ENCODE results near the gene KRT73. TPM values are rescaled to one million over a fixed set of nuclear protein-coding genes. Genes with fewer than 3 reads are reported as not detected.
"Not testable (repeated sequence)": the region's sequence is repeated elsewhere in the genome, so short reads cannot be mapped to it uniquely, and the experiment has no call there.

Gene KRT73
- total RNA-seq, 2 donors from 2014 or later, result 0.36 to 1.3 TPM

GRCh38 chr12:52600475-52600874, 17.9 kb downstream of the KRT73 start:
- Mint-ChIP-seq H3K36me3 (ENCODE audit: insufficient read depth in 2 of 2) (no peaks in the 10 kb centered on the region), H3K9me3 (no peaks in the 10 kb centered on the region), H3K4me1 (ENCODE audit: low read depth) (peaks cover 33% of the 10 kb centered on the region), H3K27ac (no peak overlapping the region), H3K27me3 (ENCODE audit: low read depth) (peaks cover 7% of the 10 kb centered on the region), H3K4me3 (no peak overlapping the region)
- DNase-seq (no peak), ATAC-seq (replicated peaks in 1 of 2) (no peak)

GRCh38 chr12:52600071-52600470, 18.3 kb downstream of the KRT73 start:
- ATAC-seq (replicated peaks in 1 of 2) (no peak), DNase-seq (no peak)
- Mint-ChIP-seq H3K4me3 (no peak overlapping the region), H3K27me3 (ENCODE audit: low read depth) (peaks cover 7% of the 10 kb centered on the region), H3K36me3 (ENCODE audit: insufficient read depth in 2 of 2) (no peaks in the 10 kb centered on the region), H3K4me1 (ENCODE audit: low read depth) (peaks cover 29% of the 10 kb centered on the region), H3K9me3 (no peaks in the 10 kb centered on the region), H3K27ac (no peak overlapping the region)

GRCh38 chr12:52598966-52599365, 19.4 kb downstream of the KRT73 start:
- DNase-seq, result no peak
- no peaks in the 10 kb centered on the region for H3K36me3 Mint-ChIP-seq (ENCODE audit: insufficient read depth in 2 of 2)
- no peak overlapping the region for H3K27ac Mint-ChIP-seq
- no peak for ATAC-seq (replicated peaks in 1 of 2)
- H3K9me3 Mint-ChIP-seq, result peaks cover 0 to 2% of the 10 kb centered on the region in 2 donors
- H3K27me3 Mint-ChIP-seq (ENCODE audit: low read depth), result peaks cover 7% of the 10 kb centered on the region
- no peak overlapping the region for H3K4me3 Mint-ChIP-seq
- peaks cover 17% of the 10 kb centered on the region for H3K4me1 Mint-ChIP-seq (ENCODE audit: low read depth)

- not testable (repeated sequence) for ATAC-seq (replicated peaks in 1 of 2); H3K36me3 Mint-ChIP-seq (ENCODE audit: insufficient read depth in 2 of 2); H3K9me3 Mint-ChIP-seq; H3K27me3 Mint-ChIP-seq (ENCODE audit: low read depth); H3K4me3 Mint-ChIP-seq; H3K27ac Mint-ChIP-seq; DNase-seq
- H3K4me1 Mint-ChIP-seq (ENCODE audit: low read depth), result peaks cover 10% of the 10 kb centered on the region
Observed at GRCh38 chr12:52594237-52594636, 24.1 kb downstream of the KRT73 start.

- no peak overlapping the region for H3K4me3 Mint-ChIP-seq
- H3K4me1 Mint-ChIP-seq (ENCODE audit: low read depth), result peaks cover 17% of the 10 kb centered on the region
- H3K27me3 Mint-ChIP-seq (ENCODE audit: low read depth), result no peaks in the 10 kb centered on the region
- DNase-seq (no peak), ATAC-seq (replicated peaks in 1 of 2) (no peak)
- H3K27ac Mint-ChIP-seq, result no peak overlapping the region
- no peaks in the 10 kb centered on the region for H3K36me3 Mint-ChIP-seq (ENCODE audit: insufficient read depth in 2 of 2)
- peaks cover 0 to 2% of the 10 kb centered on the region in 2 donors for H3K9me3 Mint-ChIP-seq
Observed at GRCh38 chr12:52591521-52591920, 26.8 kb downstream of the KRT73 start.

GRCh38 chr12:52590021-52590420, 28.3 kb downstream of the KRT73 start:
- ATAC-seq (replicated peaks in 1 of 2) (no peak), DNase-seq (no peak)
- Mint-ChIP-seq H3K4me3 (no peak overlapping the region), H3K4me1 (ENCODE audit: low read depth) (peaks cover 31% of the 10 kb centered on the region), H3K36me3 (ENCODE audit: insufficient read depth in 2 of 2) (no peaks in the 10 kb centered on the region), H3K9me3 (peaks cover 0 to 2% of the 10 kb centered on the region in 2 donors), H3K27me3 (ENCODE audit: low read depth) (no peaks in the 10 kb centered on the region), H3K27ac (no peak overlapping the region)

GRCh38 chr12:52587563-52587962, 30.8 kb downstream of the KRT73 start:
- ATAC-seq (replicated peaks in 1 of 2) (no peak), DNase-seq (no peak)
- Mint-ChIP-seq H3K9me3 (no peaks in the 10 kb centered on the region), H3K4me1 (ENCODE audit: low read depth) (peaks cover 34% of the 10 kb centered on the region), H3K27me3 (ENCODE audit: low read depth) (no peaks in the 10 kb centered on the region), H3K27ac (peak overlapping the region; percentile 11), H3K36me3 (ENCODE audit: insufficient read depth in 2 of 2) (no peaks in the 10 kb centered on the region), H3K4me3 (no peak overlapping the region)

GRCh38 chr12:52585946-52586345, 32.4 kb downstream of the KRT73 start:
- H3K27me3 Mint-ChIP-seq (ENCODE audit: low read depth), result no peaks in the 10 kb centered on the region
- H3K9me3 Mint-ChIP-seq, result no peaks in the 10 kb centered on the region
- H3K27ac Mint-ChIP-seq, result no peak overlapping the region
- peaks cover 28% of the 10 kb centered on the region for H3K4me1 Mint-ChIP-seq (ENCODE audit: low read depth)
- ATAC-seq (replicated peaks in 1 of 2), result peak; percentile 79 to 80
- H3K4me3 Mint-ChIP-seq, result no peak overlapping the region
- DNase-seq, result peak; percentile 29 to 47
- H3K36me3 Mint-ChIP-seq (ENCODE audit: insufficient read depth in 2 of 2), result no peaks in the 10 kb centered on the region

GRCh38 chr12:52585066-52585465, 33.3 kb downstream of the KRT73 start:
- Mint-ChIP-seq H3K4me1 (ENCODE audit: low read depth) (peaks cover 36% of the 10 kb centered on the region), H3K9me3 (no peaks in the 10 kb centered on the region), H3K36me3 (ENCODE audit: insufficient read depth in 2 of 2) (no peaks in the 10 kb centered on the region), H3K27me3 (ENCODE audit: low read depth) (no peaks in the 10 kb centered on the region), H3K27ac (no peak overlapping the region), H3K4me3 (no peak overlapping the region)
- ATAC-seq (replicated peaks in 1 of 2), result no peak
- no peak for DNase-seq

- H3K4me3 Mint-ChIP-seq, result no peak overlapping the region
- H3K27me3 Mint-ChIP-seq (ENCODE audit: low read depth), result no peaks in the 10 kb centered on the region
- H3K36me3 Mint-ChIP-seq (ENCODE audit: insufficient read depth in 2 of 2), result no peaks in the 10 kb centered on the region
- no peaks in the 10 kb centered on the region for H3K9me3 Mint-ChIP-seq
- no peak overlapping the region for H3K27ac Mint-ChIP-seq
- ATAC-seq (replicated peaks in 1 of 2) (no peak), DNase-seq (no peak)
- H3K4me1 Mint-ChIP-seq (ENCODE audit: low read depth), result peaks cover 36% of the 10 kb centered on the region
Observed at GRCh38 chr12:52584156-52584682, 34.1 kb downstream of the KRT73 start.

- Mint-ChIP-seq H3K27me3 (ENCODE audit: low read depth) (no peaks in the 10 kb centered on the region), H3K4me1 (ENCODE audit: low read depth) (peaks cover 36% of the 10 kb centered on the region), H3K27ac (no peak overlapping the region), H3K4me3 (no peak overlapping the region), H3K9me3 (no peaks in the 10 kb centered on the region), H3K36me3 (ENCODE audit: insufficient read depth in 2 of 2) (no peaks in the 10 kb centered on the region)
- ATAC-seq (replicated peaks in 1 of 2) (peak; percentile 73 to 75), DNase-seq (peak; percentile 60 to 66)
Observed at GRCh38 chr12:52582971-52583456, 35.3 kb downstream of the KRT73 start.

- Mint-ChIP-seq H3K4me3 (no peak overlapping the region), H3K36me3 (ENCODE audit: insufficient read depth in 2 of 2) (no peaks in the 10 kb centered on the region), H3K9me3 (no peaks in the 10 kb centered on the region), H3K27ac (no peak overlapping the region), H3K4me1 (ENCODE audit: low read depth) (peaks cover 36% of the 10 kb centered on the region), H3K27me3 (ENCODE audit: low read depth) (no peaks in the 10 kb centered on the region)
- DNase-seq (no peak), ATAC-seq (replicated peaks in 1 of 2) (peak in 1 of 2 donors; percentile 4)
Observed at GRCh38 chr12:52582486-52582885, 35.9 kb downstream of the KRT73 start.

- H3K27me3 Mint-ChIP-seq (ENCODE audit: low read depth), result no peaks in the 10 kb centered on the region
- no peak overlapping the region for H3K27ac Mint-ChIP-seq
- no peaks in the 10 kb centered on the region for H3K36me3 Mint-ChIP-seq (ENCODE audit: insufficient read depth in 2 of 2)
Observed at GRCh38 chr12:52581481-52581880, 36.9 kb downstream of the KRT73 start.

GRCh38 chr12:52581066-52581465, 37.3 kb downstream of the KRT73 start:
- ATAC-seq (replicated peaks in 1 of 2) (no peak), DNase-seq (no peak)
- Mint-ChIP-seq H3K36me3 (ENCODE audit: insufficient read depth in 2 of 2) (no peaks in the 10 kb centered on the region), H3K9me3 (no peaks in the 10 kb centered on the region), H3K27ac (no peak overlapping the region), H3K4me3 (no peak overlapping the region), H3K4me1 (ENCODE audit: low read depth) (peaks cover 24% of the 10 kb centered on the region), H3K27me3 (ENCODE audit: low read depth) (no peaks in the 10 kb centered on the region)

More at GRCh38 chr12:52581481-52581880, 36.9 kb downstream of the KRT73 start:
- ATAC-seq (replicated peaks in 1 of 2) (no peak), DNase-seq (no peak)
- Mint-ChIP-seq H3K4me1 (ENCODE audit: low read depth) (peaks cover 28% of the 10 kb centered on the region), H3K4me3 (no peak overlapping the region), H3K9me3 (no peaks in the 10 kb centered on the region)
